Thoracic aorta (tissue), 2 donors: ENCODE measurements around the gene BCR. TPM values are rescaled to one million over a fixed set of nuclear protein-coding genes. Genes with fewer than 3 reads are reported as not detected.

Experiments
- ATAC-seq: fragments of 150-250 bp; one replicate; pipeline ENCODE4 v1.8.0; 2017; ENCODE audit warnings: low read depth; ENCODE audit not compliant: insufficient number of reproducible peaks, low FRiP score
- DNase-seq: peaks from one replicate; pipeline ENCODE4 v3.0.0-alpha.2; 2020; ENCODE audit warnings: low spot score
- H3K27ac ChIP-seq, 2 donors: fragments of 200-600 bp; sonication (generic); 1 replicate in 1 of 2; 2 replicates in 1 of 2; pipeline ENCODE4 v1.5.1; 2016; ENCODE audit warnings: mild to moderate bottlenecking in 2 of 2, moderate library complexity in 2 of 2
- H3K27me3 ChIP-seq: fragments of 200-600 bp; sonication (generic); replicated peaks from 2 replicates; pipeline ENCODE4 v1.6.0; 2016; ENCODE audit warnings: mild to moderate bottlenecking; ENCODE audit not compliant: insufficient read depth
- H3K36me3 ChIP-seq: fragments of 200-600 bp; sonication (generic); one replicate; pipeline ENCODE4 v1.5.1; 2016
- H3K4me1 ChIP-seq, 2 donors: fragments of 200-600 bp; sonication (generic); 1 replicate in 1 of 2; 2 replicates in 1 of 2; pipeline versions ENCODE4 v1.5.1 to v1.6.0; 2016; ENCODE audit warnings: low read depth in 2 of 2, mild to moderate bottlenecking in 1 of 2; ENCODE audit not compliant: control insufficient read depth in 1 of 2
- H3K4me3 ChIP-seq: fragments of 200-600 bp; sonication (generic); 2 replicates; pipeline ENCODE4 v1.5.1; 2016; ENCODE audit warnings: mild to moderate bottlenecking
- H3K9me3 ChIP-seq: fragments of 200-600 bp; sonication (generic); 2 replicates; pipeline ENCODE4 v1.5.1; 2016
- CTCF ChIP-seq: fragments of 200-600 bp; sonication (generic); IDR thresholded peaks from one replicate; pipeline ENCODE4 v1.5.1; 2019; ENCODE audit warnings: antibody characterized with exemption
- total RNA-seq, 2 donors: library from RNA; depleted of rRNA; stranded (reverse); fragments of >200 nt; gene quantifications; one replicate each; pipeline versions ENCODE4 v1.1.0 to v1.2.3, GENCODE V29; 2016

The BCR gene
- total RNA-seq, 2 donors from 2014 or later: 73.2 to 232 TPM

DNA sequence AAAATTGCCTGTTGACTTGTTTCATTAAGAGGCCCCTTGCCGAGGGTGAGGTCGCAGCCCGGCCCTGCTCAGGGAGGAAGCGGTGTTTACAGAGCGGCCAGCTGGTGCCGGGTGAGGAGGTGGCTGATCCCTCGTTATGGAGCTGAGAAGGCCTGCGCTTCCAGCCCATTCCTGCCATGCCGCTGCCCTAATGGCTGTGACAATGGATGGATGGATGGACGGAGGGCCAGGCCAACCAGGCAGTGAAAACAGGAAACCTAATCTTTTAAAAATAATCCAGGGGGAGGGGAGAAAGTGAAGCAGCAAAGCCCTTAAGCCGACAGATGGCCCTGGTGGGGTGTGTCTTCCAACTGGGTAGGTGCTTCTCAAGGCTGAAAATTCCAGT is 38.5 kb downstream of the BCR start:
- H3K27me3 ChIP-seq: no peaks in the 10 kb centered on the region
- H3K4me3 ChIP-seq: peak overlapping the region; percentile 25
- DNase-seq (no peak), ATAC-seq (no peak)
- TF ChIP-seq CTCF: no peak
- H3K36me3 ChIP-seq: no peaks in the 10 kb centered on the region
- peak overlapping the region; percentile 25 to 56 for H3K27ac ChIP-seq
- no peaks in the 10 kb centered on the region for H3K9me3 ChIP-seq
- H3K4me1 ChIP-seq: peaks cover 66 to 92% of the 10 kb centered on the region in 2 donors

- H3K9me3 ChIP-seq: no peaks in the 10 kb centered on the region
- ATAC-seq: no peak
- peak overlapping the region; percentile 25 for H3K4me3 ChIP-seq
- H3K4me1 ChIP-seq: peaks cover 64 to 92% of the 10 kb centered on the region in 2 donors
- H3K27ac ChIP-seq: peak overlapping the region in 1 of 2 donors; percentile 56
- DNase-seq: no peak
- no peaks in the 10 kb centered on the region for H3K36me3 ChIP-seq
- TF ChIP-seq CTCF: no peak
- no peaks in the 10 kb centered on the region for H3K27me3 ChIP-seq
Observed at GRCh38 chr22:23219317-23219716, 39.0 kb downstream of the BCR start.

GRCh38 chr22:23219822-23220484 is 39.6 kb downstream of the BCR start:
- Histone ChIP-seq H3K4me1 (peaks cover 60 to 92% of the 10 kb centered on the region in 2 donors), H3K4me3 (no peak overlapping the region), H3K36me3 (no peaks in the 10 kb centered on the region), H3K27ac (peak overlapping the region in 1 of 2 donors; percentile 56), H3K27me3 (no peaks in the 10 kb centered on the region), H3K9me3 (no peaks in the 10 kb centered on the region)
- TF ChIP-seq CTCF: no peak
- DNase-seq (no peak), ATAC-seq (no peak)

DNA sequence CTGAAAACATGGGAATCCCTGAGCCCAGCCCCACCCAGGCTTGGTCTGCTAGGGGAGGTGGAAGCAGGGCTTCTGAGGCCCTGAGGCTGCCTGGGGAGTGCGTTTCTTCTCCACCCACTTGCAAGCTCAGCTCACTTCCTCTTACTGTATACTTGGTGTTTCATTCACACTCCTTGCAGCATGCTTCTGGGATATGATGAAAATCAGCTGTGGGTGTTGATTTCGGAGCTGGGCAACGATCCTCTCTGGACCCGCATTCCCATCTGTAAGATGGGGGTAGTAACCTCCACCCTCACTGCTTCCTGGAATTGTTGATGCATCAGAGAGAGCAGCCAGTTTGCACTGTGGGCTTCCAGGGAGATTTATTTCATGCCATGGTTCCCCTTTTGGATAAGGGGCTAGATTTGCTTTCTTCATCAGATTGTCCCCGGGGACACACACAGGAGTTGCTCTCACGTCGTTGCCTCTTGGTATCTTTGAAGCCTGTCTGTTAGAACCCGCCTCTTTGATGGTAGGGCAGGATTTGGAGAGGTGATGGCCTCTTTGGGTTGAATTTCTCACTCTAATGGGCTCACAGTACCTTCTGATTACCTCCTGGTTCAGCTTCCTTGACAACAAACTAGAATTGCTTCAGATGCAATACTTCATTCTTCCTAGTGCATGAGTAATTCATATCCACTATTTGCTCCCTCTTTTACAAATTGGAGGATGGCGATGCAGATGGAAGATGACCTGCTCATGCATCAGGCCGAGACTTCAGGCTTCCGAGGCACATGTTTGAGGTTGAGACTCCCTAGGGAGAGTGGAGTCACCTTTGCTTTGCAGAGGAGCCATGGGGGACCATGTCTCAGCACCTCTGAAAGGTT is 40.4 kb downstream of the BCR start:
- DNase-seq (no peak), ATAC-seq (no peak)
- Histone ChIP-seq H3K27ac (peak overlapping the region in 1 of 2 donors; percentile 56), H3K4me3 (no peak overlapping the region), H3K4me1 (peaks cover 59 to 92% of the 10 kb centered on the region in 2 donors), H3K36me3 (no peaks in the 10 kb centered on the region), H3K27me3 (no peaks in the 10 kb centered on the region), H3K9me3 (no peaks in the 10 kb centered on the region)
- no peak for TF ChIP-seq CTCF

- DNase-seq (no peak), ATAC-seq (no peak)
- Histone ChIP-seq H3K27me3 (no peaks in the 10 kb centered on the region), H3K9me3 (no peaks in the 10 kb centered on the region), H3K27ac (peak overlapping the region in 1 of 2 donors; percentile 25), H3K36me3 (no peaks in the 10 kb centered on the region), H3K4me3 (no peak overlapping the region), H3K4me1 (peaks cover 57 to 92% of the 10 kb centered on the region in 2 donors)
- no peak for TF ChIP-seq CTCF
Observed at GRCh38 chr22:23221351-23221804, 41.1 kb downstream of the BCR start.
